ENCODE measurements around the gene CDHR2.

CDHR2 gene

GRCh38 chr5:176524138-176524537 lies 25.0 kb upstream of the CDHR2 start:
- TF ChIP-seq SPI1 (IDR thresholded peaks at IDR 0.05; ENCODE audit: borderline replicate concordance, low read depth) (no peak), POLR2AphosphoS5 (IDR thresholded peaks at IDR 0.05; ENCODE audit: low read depth) (no peak), GABPA (IDR thresholded peaks at IDR 0.05; ENCODE audit: low read depth) (no peak), CTCF (IDR thresholded peaks at IDR 0.05; ENCODE audit: insufficient read depth, low read length) (no peak), REST (IDR thresholded peaks at IDR 0.05; ENCODE audit: insufficient replicate concordance, low read depth) (no peak)
- no peak overlapping the region for H3K4me3 ChIP-seq (replicated peaks; ENCODE audit: insufficient read depth, low read length)
- H3K27ac ChIP-seq (replicated peaks) = no peak overlapping the region
- no peaks in the 10 kb centered on the region for H3K27me3 ChIP-seq (ENCODE audit: insufficient read depth, poor library complexity, severe bottlenecking)
- no peak for DNase-seq (ENCODE audit: low read depth in 1 of 2, low spot score in 1 of 2)

GRCh38 chr5:176524987-176525386 lies 24.2 kb upstream of the CDHR2 start:
- no peak for DNase-seq (ENCODE audit: low read depth in 1 of 2, low spot score in 1 of 2)
- TF ChIP-seq REST (IDR thresholded peaks at IDR 0.05; ENCODE audit: insufficient replicate concordance, low read depth) (no peak), POLR2AphosphoS5 (IDR thresholded peaks at IDR 0.05; ENCODE audit: low read depth) (no peak), GABPA (IDR thresholded peaks at IDR 0.05; ENCODE audit: low read depth) (no peak), CTCF (IDR thresholded peaks at IDR 0.05; ENCODE audit: insufficient read depth, low read length) (no peak), SPI1 (IDR thresholded peaks at IDR 0.05; ENCODE audit: borderline replicate concordance, low read depth) (no peak)
- no peak overlapping the region for H3K27ac ChIP-seq (replicated peaks)

GRCh38 chr5:176525677-176526076 lies 23.5 kb upstream of the CDHR2 start:
- no peaks in the 10 kb centered on the region for H3K27me3 ChIP-seq (ENCODE audit: insufficient read depth, poor library complexity, severe bottlenecking)
- no peak overlapping the region for H3K4me3 ChIP-seq (replicated peaks; ENCODE audit: insufficient read depth, low read length)
- no peak overlapping the region for H3K27ac ChIP-seq (replicated peaks)
- no peak for TF ChIP-seq REST (IDR thresholded peaks at IDR 0.05; ENCODE audit: insufficient replicate concordance, low read depth)
- TF ChIP-seq POLR2AphosphoS5 (IDR thresholded peaks at IDR 0.05; ENCODE audit: low read depth) = 0 out of 2 replicates have a peak, but pooled peaks have one; percentile 5
- no peak for DNase-seq (ENCODE audit: low read depth in 1 of 2, low spot score in 1 of 2)

More at GRCh38 chr5:176524987-176525386, 24.2 kb upstream of the CDHR2 start:
- Histone ChIP-seq H3K4me3 (replicated peaks; ENCODE audit: insufficient read depth, low read length) (no peak overlapping the region), H3K27me3 (ENCODE audit: insufficient read depth, poor library complexity, severe bottlenecking) (no peaks in the 10 kb centered on the region)

GRCh38 chr5:176526462-176526861 lies 22.7 kb upstream of the CDHR2 start:
- no peak for DNase-seq (ENCODE audit: low read depth in 1 of 2, low spot score in 1 of 2)
- no peak overlapping the region for H3K4me3 ChIP-seq (replicated peaks; ENCODE audit: insufficient read depth, low read length)
- TF ChIP-seq CTCF (IDR thresholded peaks at IDR 0.05; ENCODE audit: insufficient read depth, low read length) = no peak
- no peak for TF ChIP-seq SPI1 (IDR thresholded peaks at IDR 0.05; ENCODE audit: borderline replicate concordance, low read depth)
- no peak for TF ChIP-seq POLR2AphosphoS5 (IDR thresholded peaks at IDR 0.05; ENCODE audit: low read depth)
- no peak for TF ChIP-seq GABPA (IDR thresholded peaks at IDR 0.05; ENCODE audit: low read depth)
- no peak for TF ChIP-seq REST (IDR thresholded peaks at IDR 0.05; ENCODE audit: insufficient replicate concordance, low read depth)
- H3K27ac ChIP-seq (replicated peaks) = no peak overlapping the region
- H3K27me3 ChIP-seq (ENCODE audit: insufficient read depth, poor library complexity, severe bottlenecking) = no peaks in the 10 kb centered on the region
